HFF-Myc (cell line): Measurements from ENCODE around the gene GREM2.

Experiments used
- DNase-seq: peaks from one replicate; pipeline ENCODE4 v3.0.0-alpha.2; 2011; ENCODE audit warnings: low read depth; ENCODE audit errors: extremely low read depth
- H3K4me3 ChIP-seq: replicated peaks from 2 replicates; pipeline ENCODE4 v1.5.1; 2011; ENCODE audit warnings: low read depth, mild to moderate bottlenecking, control low read depth, low read length
- TF ChIP-seq, protein P1 (sequence below): IDR thresholded peaks from 2 replicates; pipeline ENCODE4 v1.5.1; 2012; ENCODE audit warnings: mild to moderate bottlenecking, low read depth, low read length, control low read depth; ENCODE audit errors: missing control alignments

The GREM2 gene

DNA sequence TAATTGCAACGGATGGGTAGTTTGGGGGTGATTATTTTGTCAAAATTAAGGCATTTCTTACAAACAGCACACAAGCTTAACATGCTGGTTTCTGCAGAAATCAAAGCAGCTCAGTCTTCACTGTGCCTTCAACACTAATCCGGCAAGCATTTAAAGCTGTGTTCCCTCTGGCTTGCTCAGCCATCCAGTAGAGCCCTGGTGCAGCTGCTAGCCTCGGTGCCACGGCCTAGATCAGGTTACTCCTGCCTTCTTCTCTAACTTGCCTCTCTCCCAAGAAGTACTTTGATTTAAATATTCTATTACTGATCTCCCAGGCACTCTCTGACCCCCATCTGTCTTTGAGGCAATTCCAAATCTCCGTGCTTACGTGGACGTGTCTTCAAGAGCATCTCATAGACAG, 85.6 kb downstream of the GREM2 start:
- no peak overlapping the region for H3K4me3 ChIP-seq
- TF ChIP-seq, protein P1, sequence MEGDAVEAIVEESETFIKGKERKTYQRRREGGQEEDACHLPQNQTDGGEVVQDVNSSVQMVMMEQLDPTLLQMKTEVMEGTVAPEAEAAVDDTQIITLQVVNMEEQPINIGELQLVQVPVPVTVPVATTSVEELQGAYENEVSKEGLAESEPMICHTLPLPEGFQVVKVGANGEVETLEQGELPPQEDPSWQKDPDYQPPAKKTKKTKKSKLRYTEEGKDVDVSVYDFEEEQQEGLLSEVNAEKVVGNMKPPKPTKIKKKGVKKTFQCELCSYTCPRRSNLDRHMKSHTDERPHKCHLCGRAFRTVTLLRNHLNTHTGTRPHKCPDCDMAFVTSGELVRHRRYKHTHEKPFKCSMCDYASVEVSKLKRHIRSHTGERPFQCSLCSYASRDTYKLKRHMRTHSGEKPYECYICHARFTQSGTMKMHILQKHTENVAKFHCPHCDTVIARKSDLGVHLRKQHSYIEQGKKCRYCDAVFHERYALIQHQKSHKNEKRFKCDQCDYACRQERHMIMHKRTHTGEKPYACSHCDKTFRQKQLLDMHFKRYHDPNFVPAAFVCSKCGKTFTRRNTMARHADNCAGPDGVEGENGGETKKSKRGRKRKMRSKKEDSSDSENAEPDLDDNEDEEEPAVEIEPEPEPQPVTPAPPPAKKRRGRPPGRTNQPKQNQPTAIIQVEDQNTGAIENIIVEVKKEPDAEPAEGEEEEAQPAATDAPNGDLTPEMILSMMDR: no peak
- no peak for DNase-seq

- TF ChIP-seq, protein P1: no peak
- DNase-seq: no peak
- H3K4me3 ChIP-seq: no peak overlapping the region
These were observed 87.4 kb downstream of the GREM2 start for GRCh38 chr1:240524356-240525069.

DNA sequence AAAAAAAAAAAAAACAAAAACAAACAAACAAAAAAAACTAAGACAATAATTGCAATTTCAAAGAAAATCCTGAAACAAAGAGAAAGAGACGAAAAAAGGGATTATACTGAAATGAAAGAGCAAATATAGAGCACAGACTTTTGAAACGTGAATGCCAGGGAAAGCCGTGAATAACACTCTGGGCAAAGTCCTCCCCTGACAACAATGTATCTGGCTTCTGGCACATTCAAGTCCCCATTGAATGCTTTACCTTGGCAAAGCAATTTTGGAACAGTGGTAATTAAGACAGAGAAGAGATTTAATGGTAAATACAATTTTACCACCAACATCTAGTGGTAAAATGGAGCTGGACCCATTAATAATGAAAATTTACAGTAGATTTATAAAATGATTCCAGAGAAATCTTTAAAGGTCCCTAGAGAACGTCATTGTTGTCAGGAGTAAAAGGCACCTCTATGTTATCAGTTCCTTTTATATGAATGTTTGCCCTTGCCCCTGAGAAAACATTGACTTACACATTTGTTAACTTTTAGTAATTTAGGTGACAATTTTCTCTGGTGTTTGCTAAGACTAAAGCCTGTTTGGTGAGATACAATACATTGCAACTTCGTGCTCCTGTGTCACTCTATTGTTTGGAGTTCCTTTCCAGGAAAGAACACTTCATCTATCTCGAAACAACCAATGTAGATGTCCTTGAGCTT, 89.7 kb downstream of the GREM2 start:
- H3K4me3 ChIP-seq: no peak overlapping the region
- DNase-seq: no peak
- TF ChIP-seq, protein P1: no peak

DNA sequence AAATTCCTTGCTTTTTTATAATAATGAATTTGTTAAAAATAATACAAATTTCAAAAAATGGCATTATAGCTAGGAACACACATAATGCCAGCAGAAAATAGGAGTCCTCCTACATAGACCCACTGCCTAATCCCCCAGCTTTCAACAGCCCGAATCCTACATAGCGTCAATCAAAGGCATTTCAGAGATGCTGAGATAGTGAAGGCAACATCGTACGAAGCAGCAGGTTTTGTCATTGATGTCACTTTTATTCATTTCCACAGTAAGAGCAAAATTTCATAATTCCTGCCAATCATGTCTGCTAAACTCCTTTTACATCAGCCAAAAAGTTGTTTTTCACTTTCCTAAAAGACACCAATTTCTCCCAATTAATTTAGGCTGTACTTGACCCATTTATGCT, 94.1 kb downstream of the GREM2 start:
- no peak for DNase-seq
- no peak overlapping the region for H3K4me3 ChIP-seq
- TF ChIP-seq, protein P1: no peak

GRCh38 chr1:240516069-240516468, 95.9 kb downstream of the GREM2 start:
- TF ChIP-seq, protein P1: no peak
- no peak for DNase-seq
- H3K4me3 ChIP-seq: no peak overlapping the region

DNA sequence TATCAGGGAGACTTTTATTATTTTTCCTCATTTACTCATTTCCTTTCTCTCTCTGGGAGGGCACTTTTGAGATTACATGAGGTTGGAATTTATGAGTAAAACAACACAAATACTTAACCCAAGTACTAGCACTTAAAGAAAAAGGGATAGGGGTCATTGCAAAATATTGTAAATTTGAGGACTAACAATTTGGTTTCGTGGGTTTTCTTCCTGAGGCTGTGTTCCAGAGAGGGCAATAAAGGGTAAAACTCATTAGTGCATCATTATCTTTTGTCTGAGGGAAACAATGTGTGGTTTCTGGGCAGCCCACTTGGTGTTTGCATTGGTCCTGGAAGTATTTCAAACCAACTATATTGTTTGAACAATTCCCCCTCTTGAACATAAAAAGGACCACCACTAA, 96.5 kb downstream of the GREM2 start:
- TF ChIP-seq, protein P1: no peak
- no peak overlapping the region for H3K4me3 ChIP-seq
- DNase-seq: no peak
